ENCODE measurements around the gene ADAMTS20.

Gene ADAMTS20

DNA sequence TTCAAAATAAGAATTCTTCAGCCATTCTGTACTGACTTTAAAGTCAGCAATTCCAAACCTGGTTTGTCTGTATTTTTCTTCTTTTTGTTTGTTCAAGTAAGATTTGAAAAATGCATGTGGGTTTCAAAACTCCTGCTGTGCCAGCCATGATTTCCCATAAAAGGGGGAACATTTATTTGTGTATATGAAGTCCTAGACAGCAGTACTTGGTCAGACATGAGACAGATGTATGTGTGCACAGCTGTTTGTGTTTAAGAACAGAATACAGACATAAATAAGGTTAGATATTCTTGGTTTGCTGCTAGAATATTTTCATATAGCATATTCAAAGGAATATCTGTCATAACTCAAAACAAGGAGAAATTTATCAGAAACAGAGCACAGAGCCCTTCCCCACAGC, 236.0 kb downstream of the ADAMTS20 start:
- Histone ChIP-seq H3K4me1 (no peaks in the 10 kb centered on the region; a peak in 1 of 20 replicates), H3K27ac (no peak overlapping the region), H3K36me3 (no peaks in the 10 kb centered on the region), H3K9me3 (replicated peaks in 1 of 11) (no peaks in the 10 kb centered on the region), H3K9ac (no peak overlapping the region), H4K20me1 (no peaks in the 10 kb centered on the region), H3K4me2 (no peak overlapping the region), H3K4me3 (no peak overlapping the region), H3K27me3 (no peaks in the 10 kb centered on the region)
- no peak for TF ChIP-seq Cebpa-rat (IDR thresholded peaks at IDR 0.05)

DNA sequence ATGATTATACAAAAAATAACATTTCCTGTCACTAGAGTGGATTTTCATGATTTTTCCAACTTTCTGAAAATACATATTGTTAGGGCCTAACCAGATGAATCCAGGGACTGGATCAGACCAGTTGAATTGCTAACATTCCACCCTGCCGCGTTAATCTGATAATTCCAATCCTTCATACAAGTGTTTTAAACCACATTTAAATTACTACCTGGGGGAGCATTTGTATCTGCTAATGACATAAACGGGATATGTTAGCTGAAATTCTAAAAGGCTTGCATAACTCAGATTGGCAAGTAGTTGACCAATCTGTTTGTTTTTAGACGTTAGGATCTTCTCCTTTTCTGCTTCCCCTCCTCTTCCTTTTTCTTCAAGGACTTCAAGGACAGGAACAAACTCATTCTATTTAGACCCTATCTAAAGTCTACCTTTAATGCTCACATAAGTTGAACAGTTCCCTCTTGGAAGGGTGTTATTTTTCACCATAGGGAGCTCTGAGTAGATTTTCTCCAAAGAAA, 239.0 kb downstream of the ADAMTS20 start:
- Histone ChIP-seq H3K27me3 (no peaks in the 10 kb centered on the region), H3K4me1 (no peaks in the 10 kb centered on the region; a peak in 1 of 20 replicates), H3K27ac (no peak overlapping the region), H4K20me1 (no peaks in the 10 kb centered on the region), H3K36me3 (no peaks in the 10 kb centered on the region), H3K9me3 (replicated peaks in 1 of 11) (no peaks in the 10 kb centered on the region), H3K9ac (no peak overlapping the region), H3K4me2 (no peak overlapping the region; a peak in 1 of 22 replicates), H3K4me3 (no peak overlapping the region)
- TF ChIP-seq Cebpa-rat (IDR thresholded peaks at IDR 0.05), result no peak

DNA sequence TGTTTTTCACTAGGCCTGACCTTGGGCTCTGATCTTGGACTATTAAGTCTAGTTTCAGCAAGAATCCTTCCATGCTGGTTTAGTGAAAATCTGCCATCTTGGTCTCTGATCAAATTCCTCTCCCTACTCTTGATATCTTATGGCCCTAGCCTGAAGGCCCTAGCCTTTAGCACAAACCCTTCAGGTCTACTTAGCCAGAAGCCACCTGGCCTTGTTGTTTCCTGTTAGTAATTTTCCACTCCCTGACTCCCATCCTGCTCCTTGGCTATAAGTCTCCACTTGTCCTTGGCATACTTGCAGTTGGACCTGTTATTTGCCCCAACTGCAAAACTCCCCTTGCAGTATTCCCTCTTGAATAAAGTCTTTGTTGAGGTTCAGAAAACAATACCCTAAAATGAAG, 241.4 kb downstream of the ADAMTS20 start:
- H3K4me2 ChIP-seq, result no peak overlapping the region
- no peaks in the 10 kb centered on the region for H3K9me3 ChIP-seq (replicated peaks in 1 of 11)
- H4K20me1 ChIP-seq, result no peaks in the 10 kb centered on the region
- TF ChIP-seq Cebpa-rat (IDR thresholded peaks at IDR 0.05), result no peak
- H3K27me3 ChIP-seq, result no peaks in the 10 kb centered on the region
- no peak overlapping the region for H3K27ac ChIP-seq
- peaks cover 0 to 6% (median 0%) of the 10 kb centered on the region in 10 experiments; a peak in 5 of 20 replicates for H3K4me1 ChIP-seq
- H3K36me3 ChIP-seq, result no peaks in the 10 kb centered on the region
- H3K4me3 ChIP-seq, result no peak overlapping the region
- no peak overlapping the region for H3K9ac ChIP-seq

DNA sequence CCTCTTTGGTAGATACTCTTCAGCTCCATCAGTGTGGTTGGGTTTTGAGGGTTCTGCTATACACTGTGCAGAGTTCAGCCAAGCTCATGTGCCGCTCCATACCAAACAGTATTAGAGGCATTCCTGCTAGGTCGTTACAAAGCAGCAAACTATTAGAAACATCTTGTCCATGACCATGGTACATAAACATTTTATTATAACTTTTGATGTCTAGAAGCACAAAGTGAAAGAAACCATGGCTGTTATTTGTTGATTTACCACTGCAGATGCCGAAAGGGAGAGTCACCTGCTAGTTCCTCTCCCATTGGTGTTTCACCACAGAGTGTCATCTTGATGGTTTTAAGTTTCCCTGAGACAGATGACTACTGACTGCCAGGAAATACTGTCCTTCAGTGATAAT, 242.0 kb downstream of the ADAMTS20 start:
- Histone ChIP-seq H3K4me3 (no peak overlapping the region), H3K27ac (no peak overlapping the region), H3K36me3 (no peaks in the 10 kb centered on the region), H3K4me1 (peaks cover 0 to 6% (median 0%) of the 10 kb centered on the region in 10 experiments; a peak in 5 of 20 replicates), H3K27me3 (no peaks in the 10 kb centered on the region), H3K9ac (no peak overlapping the region), H3K9me3 (replicated peaks in 1 of 11) (no peaks in the 10 kb centered on the region), H3K4me2 (no peak overlapping the region), H4K20me1 (no peaks in the 10 kb centered on the region)
- TF ChIP-seq Cebpa-rat (IDR thresholded peaks at IDR 0.05), result no peak

DNA sequence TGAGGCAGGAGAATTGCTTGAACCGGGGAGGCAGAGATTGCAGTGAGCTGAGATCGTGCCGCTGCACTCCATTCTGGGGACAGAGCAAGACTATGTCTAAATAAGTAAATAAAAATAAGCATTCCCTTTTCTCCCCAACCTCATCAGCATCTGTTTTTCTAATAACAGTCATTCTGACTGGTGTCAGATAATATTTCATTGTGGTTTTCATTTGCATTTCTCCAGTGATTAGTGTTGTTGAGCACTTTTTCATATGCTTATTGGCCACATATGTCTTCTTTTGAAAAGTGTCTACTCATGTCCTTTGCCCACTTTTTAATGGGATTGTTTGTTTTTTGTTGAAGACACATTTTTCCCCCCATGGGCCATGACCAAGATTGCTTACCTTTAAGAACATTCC, 243.2 kb downstream of the ADAMTS20 start:
- Histone ChIP-seq H3K36me3 (no peaks in the 10 kb centered on the region), H3K4me2 (no peak overlapping the region)

DNA sequence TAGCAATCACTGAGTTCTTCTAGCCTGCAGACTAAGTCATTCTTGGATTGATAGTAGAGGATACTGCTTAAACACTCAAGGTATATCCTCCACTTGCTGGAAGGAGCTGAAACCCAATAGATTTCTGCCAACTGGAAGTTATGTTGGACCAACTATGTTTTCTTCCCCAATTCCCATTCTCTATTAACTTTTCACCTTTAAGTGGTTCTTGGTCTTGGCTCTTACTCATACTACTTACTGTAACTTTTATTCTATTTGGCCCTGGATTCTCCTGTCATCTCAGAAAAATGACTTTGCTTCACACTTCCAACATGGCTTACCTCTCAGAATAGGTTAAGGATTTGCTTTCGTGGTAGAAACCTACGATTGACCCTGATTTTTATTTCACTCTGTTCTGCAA, 244.9 kb downstream of the ADAMTS20 start:
- no peak overlapping the region for H3K4me2 ChIP-seq
- no peak for TF ChIP-seq Cebpa-rat (IDR thresholded peaks at IDR 0.05)
- no peak overlapping the region for H3K27ac ChIP-seq
- H4K20me1 ChIP-seq, result no peaks in the 10 kb centered on the region
- peaks cover 0 to 6% (median 0%) of the 10 kb centered on the region in 10 experiments; a peak in 4 of 20 replicates for H3K4me1 ChIP-seq
- H3K9me3 ChIP-seq (replicated peaks in 1 of 11), result no peaks in the 10 kb centered on the region; a peak in 1 of 22 replicates
- no peaks in the 10 kb centered on the region for H3K36me3 ChIP-seq
- no peak overlapping the region for H3K9ac ChIP-seq
- H3K27me3 ChIP-seq, result no peaks in the 10 kb centered on the region
- no peak overlapping the region for H3K4me3 ChIP-seq

More for the DNA sequence above, 243.2 kb downstream of the ADAMTS20 start:
- H3K9me3 ChIP-seq (replicated peaks in 1 of 11), result no peaks in the 10 kb centered on the region
- no peaks in the 10 kb centered on the region for H3K27me3 ChIP-seq
- peaks cover 0 to 6% (median 0%) of the 10 kb centered on the region in 10 experiments; a peak in 5 of 20 replicates for H3K4me1 ChIP-seq
- H3K9ac ChIP-seq, result no peak overlapping the region
- TF ChIP-seq Cebpa-rat (IDR thresholded peaks at IDR 0.05), result no peak
- no peak overlapping the region for H3K27ac ChIP-seq
- no peak overlapping the region for H3K4me3 ChIP-seq
- no peaks in the 10 kb centered on the region for H4K20me1 ChIP-seq

DNA sequence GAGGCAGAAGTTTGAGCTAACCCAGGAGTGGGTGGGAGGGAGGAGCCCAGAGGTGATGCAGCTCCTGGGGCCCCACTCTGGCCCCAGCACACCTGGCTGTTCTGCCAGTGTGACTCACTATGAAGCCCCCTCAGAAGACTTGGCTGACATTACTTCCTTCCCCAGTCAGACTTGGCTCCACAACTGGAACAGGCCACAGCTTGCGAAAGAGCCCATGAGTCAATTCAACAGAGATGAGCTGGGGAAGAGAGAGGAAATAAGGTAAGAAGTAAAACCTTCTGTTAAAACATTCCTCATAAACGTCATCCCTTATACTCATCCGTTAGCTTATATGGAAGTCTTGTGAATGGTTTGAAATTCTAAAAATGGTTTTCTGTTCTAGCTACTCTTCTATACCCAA, 245.9 kb downstream of the ADAMTS20 start:
- H3K36me3 ChIP-seq, result no peaks in the 10 kb centered on the region
- TF ChIP-seq Cebpa-rat (IDR thresholded peaks at IDR 0.05), result no peak
- H3K27ac ChIP-seq, result no peak overlapping the region
- no peaks in the 10 kb centered on the region for H3K27me3 ChIP-seq
- peaks cover 0 to 6% (median 0%) of the 10 kb centered on the region in 10 experiments; a peak in 4 of 20 replicates for H3K4me1 ChIP-seq
- H3K9me3 ChIP-seq (replicated peaks in 1 of 11), result no peaks in the 10 kb centered on the region; a peak in 1 of 22 replicates
- H3K9ac ChIP-seq, result no peak overlapping the region
- no peaks in the 10 kb centered on the region for H4K20me1 ChIP-seq
- H3K4me2 ChIP-seq, result no peak overlapping the region
- H3K4me3 ChIP-seq, result no peak overlapping the region

DNA sequence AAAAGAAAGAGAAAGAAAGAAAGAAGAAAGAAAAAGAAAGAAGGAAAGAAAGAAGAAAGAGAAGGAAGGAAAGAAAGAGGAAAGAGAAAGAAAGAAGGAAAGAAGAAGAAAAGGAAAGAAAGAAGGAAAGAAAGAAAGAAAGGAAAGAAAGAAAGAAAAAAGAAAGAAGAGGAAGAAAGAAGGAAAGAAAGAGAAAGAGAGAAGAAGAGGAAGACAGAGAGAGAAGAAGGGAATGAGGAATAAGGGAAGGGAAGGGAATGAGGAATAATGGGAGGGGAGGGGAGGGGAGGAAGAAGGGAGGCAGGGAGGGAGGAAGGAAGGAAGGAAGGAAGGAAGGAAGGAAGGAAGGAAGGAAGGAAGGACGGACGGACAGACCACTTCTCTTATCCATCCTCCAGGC, 246.9 kb downstream of the ADAMTS20 start:
- no peak for TF ChIP-seq Cebpa-rat (IDR thresholded peaks at IDR 0.05)
- Histone ChIP-seq H3K9me3 (replicated peaks in 1 of 11) (no peaks in the 10 kb centered on the region; a peak in 1 of 22 replicates), H3K4me1 (peaks cover 0 to 6% (median 0%) of the 10 kb centered on the region in 10 experiments; a peak in 4 of 20 replicates), H3K4me3 (no peak overlapping the region), H3K9ac (no peak overlapping the region), H3K4me2 (no peak overlapping the region), H3K27me3 (no peaks in the 10 kb centered on the region), H4K20me1 (no peaks in the 10 kb centered on the region), H3K36me3 (no peaks in the 10 kb centered on the region), H3K27ac (no peak overlapping the region)

Measured in BLaER1 treated with 17β-estradiol and CSF1 and Interleukin-3, amounts not matched to agents 10 nM and 100 nM (cell line).